ENCODE results near the gene SLC22A23. TPM values are rescaled to one million over a fixed set of nuclear protein-coding genes. Genes with fewer than 3 reads are reported as not detected.

The SLC22A23 gene
- total RNA-seq, 4 donors from 2014 or later = 9.0 to 25.1 (median 13.9) TPM

DNA sequence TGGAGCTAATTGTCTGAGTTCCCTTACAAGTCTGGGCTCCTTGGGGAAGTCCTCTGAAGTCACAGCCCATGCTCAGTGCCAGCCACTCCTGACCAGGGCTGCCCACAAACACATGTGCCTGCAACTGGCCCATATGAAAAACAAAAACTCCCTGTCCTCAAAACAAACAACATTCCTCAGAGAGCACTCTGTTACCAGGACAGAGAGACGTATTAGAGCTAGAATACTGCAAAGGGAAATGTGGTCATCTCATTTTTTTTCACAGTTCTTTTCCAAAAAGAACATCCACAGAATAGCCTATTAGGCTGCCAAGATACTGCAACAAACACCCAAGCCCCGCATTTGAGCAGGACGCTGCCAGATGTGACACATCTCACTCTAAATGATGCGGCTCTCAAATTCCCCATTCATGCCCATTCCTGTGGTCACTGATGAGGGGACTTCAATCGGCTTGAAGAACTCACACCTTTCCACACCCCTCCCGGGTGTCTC, 71.1 kb downstream of the SLC22A23 start:
- TF ChIP-seq CTCF (IDR thresholded peaks at IDR 0.05; ENCODE audit: low read depth) = no peak

DNA sequence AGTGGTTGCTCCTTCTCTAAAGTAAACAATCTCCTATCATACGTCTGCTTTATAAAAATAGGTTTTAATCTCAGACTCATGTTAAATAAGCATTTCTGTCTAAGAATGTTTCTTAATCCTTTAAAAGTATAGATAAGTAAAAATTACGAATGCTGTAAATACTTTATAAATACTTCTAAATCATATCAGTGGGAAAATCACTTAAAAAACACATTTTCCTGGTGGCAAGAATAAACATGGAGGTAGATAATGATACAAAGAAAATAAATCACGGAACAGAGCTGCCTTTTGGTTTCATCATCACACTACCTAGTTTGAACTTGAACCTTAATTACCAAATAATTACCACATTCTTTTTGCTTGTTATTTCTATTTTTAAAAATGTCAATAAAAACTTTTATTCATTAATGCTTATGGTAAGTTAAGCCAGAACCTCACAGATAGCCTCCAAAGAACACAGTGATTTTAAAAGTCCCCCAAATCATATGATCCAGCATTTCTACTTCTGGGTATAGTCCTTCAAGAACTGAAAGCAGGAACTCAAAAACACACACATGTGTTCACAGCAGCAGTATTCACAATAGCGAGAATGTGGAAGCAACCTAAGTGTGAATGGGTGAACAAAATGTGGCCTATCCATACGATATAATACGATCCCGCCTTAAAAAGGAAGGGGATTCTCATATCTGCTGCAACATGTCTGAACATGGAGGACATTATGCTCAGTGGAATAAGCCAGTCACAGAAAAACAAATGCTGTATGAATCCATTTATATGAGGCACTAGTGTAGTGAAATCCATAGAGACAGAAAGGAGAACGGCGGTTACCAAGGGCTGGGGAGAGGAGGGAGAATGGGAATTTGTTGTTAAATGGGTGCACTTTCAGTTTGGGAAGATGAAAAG, 72.4 kb downstream of the SLC22A23 start:
- no peak for TF ChIP-seq CTCF (IDR thresholded peaks at IDR 0.05; ENCODE audit: low read depth)

DNA sequence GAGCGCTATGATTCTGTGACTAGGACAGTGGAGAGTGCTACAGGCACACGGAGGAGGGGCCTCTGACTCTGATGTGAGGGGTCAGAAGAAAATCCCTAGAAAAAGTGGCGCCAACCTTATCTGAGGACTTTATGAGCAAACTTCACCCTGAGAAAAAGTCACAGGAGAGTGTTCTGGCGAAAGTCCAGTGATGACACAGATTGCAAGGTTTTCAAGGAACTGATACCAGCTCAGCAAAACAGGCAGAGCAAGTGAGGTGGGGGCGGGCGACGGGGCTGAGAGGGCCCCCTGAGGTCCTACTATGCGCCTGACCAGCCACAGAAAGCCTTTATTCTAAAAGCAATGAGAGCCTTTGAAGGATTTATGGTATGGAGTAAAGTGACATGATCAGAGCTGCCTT, 73.3 kb downstream of the SLC22A23 start:
- no peak for TF ChIP-seq CTCF (IDR thresholded peaks at IDR 0.05; ENCODE audit: low read depth)

DNA sequence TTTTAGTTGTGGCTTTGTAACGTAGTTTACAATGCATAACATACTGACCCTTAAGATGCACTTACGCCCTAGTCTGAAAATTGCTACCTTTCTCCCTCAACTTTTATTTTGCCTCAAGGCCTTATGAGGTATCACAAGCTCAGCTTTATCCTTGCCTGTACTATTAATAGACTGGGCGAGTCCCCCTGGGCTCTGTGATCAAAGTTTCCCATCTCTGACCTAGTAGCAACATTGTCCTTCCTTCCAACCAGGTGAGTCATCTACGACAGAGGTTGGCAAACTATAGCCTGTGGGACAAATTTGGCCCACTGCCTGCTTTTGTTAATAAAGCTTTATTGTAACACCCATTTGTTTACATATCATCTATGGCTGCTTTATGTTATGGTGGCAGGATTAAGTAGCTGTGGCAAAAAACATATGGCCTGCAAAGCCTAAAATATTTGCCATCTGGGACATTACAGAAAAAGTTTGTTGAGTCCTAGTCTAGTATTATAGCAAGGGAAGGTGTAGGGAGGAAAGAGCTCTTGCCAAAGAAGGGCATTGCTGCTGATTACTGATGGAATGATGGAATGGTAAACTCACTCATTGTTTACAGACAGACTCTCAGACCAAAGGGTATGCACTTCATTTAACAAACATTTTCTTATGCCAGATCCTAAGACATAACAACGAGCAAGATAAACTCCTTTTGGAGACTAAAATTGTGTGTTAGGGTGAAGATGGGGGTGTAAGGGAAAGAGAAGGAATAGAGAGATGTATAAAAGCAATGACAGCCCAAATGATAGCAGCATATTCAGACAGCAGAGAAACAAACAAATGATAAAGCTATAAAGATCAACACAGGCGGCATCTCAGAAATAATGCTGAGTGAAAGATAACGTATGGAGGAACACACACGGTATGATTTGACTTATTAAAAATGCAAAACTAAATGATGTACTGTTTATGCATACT, 74.2 kb downstream of the SLC22A23 start:
- TF ChIP-seq CTCF (IDR thresholded peaks at IDR 0.05; ENCODE audit: low read depth) = no peak

- TF ChIP-seq CTCF (IDR thresholded peaks at IDR 0.05; ENCODE audit: low read depth) = no peak
These were observed 75.5 kb downstream of the SLC22A23 start for GRCh38 chr6:3381233-3381921.

- TF ChIP-seq CTCF (IDR thresholded peaks at IDR 0.05; ENCODE audit: low read depth) = no peak
These were observed 76.3 kb downstream of the SLC22A23 start for GRCh38 chr6:3380344-3381232.
